ENCODE measurements around the gene KLHL29. TPM values are rescaled to one million over a fixed set of nuclear protein-coding genes. Genes with fewer than 3 reads are reported as not detected.

KLHL29 gene
- total RNA-seq, 1 donor from 2014 or later: 5.5 TPM

DNA sequence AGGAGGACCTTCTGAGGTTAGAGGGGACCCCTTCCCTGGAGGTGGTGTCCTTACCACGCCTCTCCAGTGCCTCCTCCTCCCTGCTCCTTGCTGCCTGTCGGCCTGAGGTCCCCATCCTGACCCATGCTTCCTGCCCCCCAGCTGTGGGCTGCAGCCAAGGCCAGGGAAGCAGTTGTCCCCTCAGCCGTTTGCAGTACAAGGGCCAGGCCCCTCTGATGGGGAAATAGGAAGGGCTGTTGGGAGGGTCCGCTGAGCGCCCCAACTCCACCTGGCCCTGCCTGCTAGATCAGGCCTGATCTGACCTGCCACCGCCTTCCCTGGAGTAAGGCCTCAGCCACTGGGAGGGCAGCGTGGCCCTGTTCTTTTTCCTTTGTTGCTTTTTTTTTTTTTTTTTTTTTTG is 219.8 kb downstream of the KLHL29 start:
- Histone ChIP-seq H4K20me1 (ENCODE audit: insufficient read depth, low read length) (peaks cover 4% of the 10 kb centered on the region), H3K79me2 (ENCODE audit: insufficient read depth, low read length) (no peaks in the 10 kb centered on the region), H3K4me2 (ENCODE audit: low read length) (no peak overlapping the region), H2AFZ (ENCODE audit: low read depth, low read length) (no peak overlapping the region), H3K4me1 (ENCODE audit: insufficient read depth, low read length) (peaks cover 13% of the 10 kb centered on the region), H3K9ac (ENCODE audit: low read length) (no peak overlapping the region), H3K4me3 (ENCODE audit: insufficient read depth, low read depth, low read length) (no peak overlapping the region), H3K9me3 (ENCODE audit: insufficient read depth, low read depth, low read length) (peaks cover 11% of the 10 kb centered on the region), H3K27ac (ENCODE audit: low read depth, low read length) (no peak overlapping the region), H3K36me3 (ENCODE audit: insufficient read depth, low read length) (no peaks in the 10 kb centered on the region), H3K27me3 (ENCODE audit: insufficient read depth, low read length) (peaks cover 3% of the 10 kb centered on the region)
- TF ChIP-seq CTCF (IDR thresholded peaks at IDR 0.05; ENCODE audit: insufficient read depth, low read depth, low read length) (no peak), EZH2 (IDR thresholded peaks at IDR 0.05; ENCODE audit: insufficient read depth, low read length) (no peak)
- H3K4me3 Mint-ChIP-seq (ENCODE audit: unreplicated experiment): no peak overlapping the region
- H3K27ac Mint-ChIP-seq (ENCODE audit: unreplicated experiment): no peak overlapping the region
- peaks cover 19% of the 10 kb centered on the region for H3K4me1 Mint-ChIP-seq (ENCODE audit: low read depth, unreplicated experiment)
- FAIRE-seq (no peak), DNase-seq (ENCODE audit: low read depth) (no peak)
- peaks cover 9% of the 10 kb centered on the region for H3K36me3 Mint-ChIP-seq (ENCODE audit: low read depth, unreplicated experiment)
- H3K27me3 Mint-ChIP-seq (ENCODE audit: low read depth, unreplicated experiment): peaks cover 9% of the 10 kb centered on the region
- peaks cover 25% of the 10 kb centered on the region for H3K9me3 Mint-ChIP-seq (ENCODE audit: unreplicated experiment)

GRCh38 chr2:23605236-23605635 is 220.3 kb downstream of the KLHL29 start:
- Histone ChIP-seq H3K4me3 (ENCODE audit: insufficient read depth, low read depth, low read length) (no peak overlapping the region), H3K4me2 (ENCODE audit: low read length) (no peak overlapping the region), H2AFZ (ENCODE audit: low read depth, low read length) (no peak overlapping the region), H3K27me3 (ENCODE audit: insufficient read depth, low read length) (peaks cover 3% of the 10 kb centered on the region), H3K36me3 (ENCODE audit: insufficient read depth, low read length) (no peaks in the 10 kb centered on the region), H3K27ac (ENCODE audit: low read depth, low read length) (no peak overlapping the region), H4K20me1 (ENCODE audit: insufficient read depth, low read length) (peaks cover 4% of the 10 kb centered on the region), H3K9me3 (ENCODE audit: insufficient read depth, low read depth, low read length) (peaks cover 11% of the 10 kb centered on the region), H3K9ac (ENCODE audit: low read length) (no peak overlapping the region), H3K79me2 (ENCODE audit: insufficient read depth, low read length) (no peaks in the 10 kb centered on the region), H3K4me1 (ENCODE audit: insufficient read depth, low read length) (peaks cover 13% of the 10 kb centered on the region)
- FAIRE-seq (no peak), DNase-seq (ENCODE audit: low read depth) (no peak)
- H3K36me3 Mint-ChIP-seq (ENCODE audit: low read depth, unreplicated experiment): peaks cover 10% of the 10 kb centered on the region
- peaks cover 10% of the 10 kb centered on the region for H3K27me3 Mint-ChIP-seq (ENCODE audit: low read depth, unreplicated experiment)
- peaks cover 26% of the 10 kb centered on the region for H3K9me3 Mint-ChIP-seq (ENCODE audit: unreplicated experiment)
- H3K4me3 Mint-ChIP-seq (ENCODE audit: unreplicated experiment): no peak overlapping the region
- TF ChIP-seq CTCF (IDR thresholded peaks at IDR 0.05; ENCODE audit: insufficient read depth, low read depth, low read length) (no peak), EZH2 (IDR thresholded peaks at IDR 0.05; ENCODE audit: insufficient read depth, low read length) (no peak)
- peaks cover 19% of the 10 kb centered on the region for H3K4me1 Mint-ChIP-seq (ENCODE audit: low read depth, unreplicated experiment)
- H3K27ac Mint-ChIP-seq (ENCODE audit: unreplicated experiment): no peak overlapping the region

DNA sequence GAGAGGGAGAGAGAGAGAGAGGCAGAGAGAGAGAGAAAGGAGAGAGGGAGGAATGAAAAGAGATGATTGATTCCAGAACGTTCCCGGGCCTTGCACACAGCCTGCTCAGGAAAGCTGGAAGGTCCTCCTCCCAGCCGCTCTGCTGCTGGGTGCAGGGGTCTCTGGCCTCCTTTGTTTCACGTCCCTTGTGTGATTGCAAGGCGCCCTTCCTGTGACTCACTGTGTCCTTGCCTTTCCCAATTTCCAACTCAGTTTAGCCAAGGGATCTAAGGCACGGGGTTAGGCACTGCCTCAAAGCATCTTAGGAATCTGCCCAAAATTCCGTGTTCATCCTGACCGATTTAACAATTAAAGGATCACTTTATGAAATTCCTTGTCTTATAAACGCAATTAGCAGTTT is 221.2 kb downstream of the KLHL29 start:
- no peak overlapping the region for H3K4me2 ChIP-seq (ENCODE audit: low read length)
- no peak overlapping the region for H3K9ac ChIP-seq (ENCODE audit: low read length)
- no peak overlapping the region for H3K4me3 ChIP-seq (ENCODE audit: insufficient read depth, low read depth, low read length)
- Mint-ChIP-seq H3K9me3 (ENCODE audit: unreplicated experiment) (peaks cover 35% of the 10 kb centered on the region), H3K27me3 (ENCODE audit: low read depth, unreplicated experiment) (peaks cover 14% of the 10 kb centered on the region), H3K36me3 (ENCODE audit: low read depth, unreplicated experiment) (peaks cover 11% of the 10 kb centered on the region), H3K4me1 (ENCODE audit: low read depth, unreplicated experiment) (peaks cover 16% of the 10 kb centered on the region), H3K4me3 (ENCODE audit: unreplicated experiment) (no peak overlapping the region), H3K27ac (ENCODE audit: unreplicated experiment) (no peak overlapping the region)
- H3K27me3 ChIP-seq (ENCODE audit: insufficient read depth, low read length): peaks cover 3% of the 10 kb centered on the region
- H3K36me3 ChIP-seq (ENCODE audit: insufficient read depth, low read length): no peaks in the 10 kb centered on the region
- DNase-seq (ENCODE audit: low read depth) (no peak), FAIRE-seq (no peak)
- peaks cover 11% of the 10 kb centered on the region for H3K9me3 ChIP-seq (ENCODE audit: insufficient read depth, low read depth, low read length)
- H3K27ac ChIP-seq (ENCODE audit: low read depth, low read length): no peak overlapping the region
- TF ChIP-seq CTCF (IDR thresholded peaks at IDR 0.05; ENCODE audit: insufficient read depth, low read depth, low read length) (no peak), EZH2 (IDR thresholded peaks at IDR 0.05; ENCODE audit: insufficient read depth, low read length) (no peak)
- H3K79me2 ChIP-seq (ENCODE audit: insufficient read depth, low read length): no peaks in the 10 kb centered on the region
- peaks cover 13% of the 10 kb centered on the region for H3K4me1 ChIP-seq (ENCODE audit: insufficient read depth, low read length)
- peaks cover 4% of the 10 kb centered on the region for H4K20me1 ChIP-seq (ENCODE audit: insufficient read depth, low read length)
- H2AFZ ChIP-seq (ENCODE audit: low read depth, low read length): no peak overlapping the region
